GM12878 (cell line): ENCODE results near the gene ASMTL. TPM values are rescaled to one million over a fixed set of nuclear protein-coding genes. Genes with fewer than 3 reads are reported as not detected.

Source experiments
- CBX5 ChIP-seq: sonication (generic); IDR thresholded peaks from 2 replicates; pipeline ENCODE4 v1.6.1; 2016; ENCODE audit warnings: low read depth, moderate library complexity, mild to moderate bottlenecking, inconsistent platforms
- CHD4 ChIP-seq: fragments of 200-600 bp; sonication (generic); IDR thresholded peaks from 2 replicates; pipeline ENCODE4 v1.6.1; 2016; ENCODE audit warnings: mild to moderate bottlenecking
- CUX1 ChIP-seq: IDR thresholded peaks from 2 replicates; pipeline ENCODE4 v1.6.1; 2012; ENCODE audit warnings: improper control_type of control experiment, low read depth, low read length; ENCODE audit not compliant: insufficient replicate concordance
- EGR1 ChIP-seq, 2 experiments: IDR thresholded peaks; 1 replicate in 1 of 2; 2 replicates in 1 of 2; pipeline ENCODE4 v1.6.1; 2011 to 2012; ENCODE audit warnings: low read depth in 2 of 2, low read length in 2 of 2, borderline replicate concordance in 1 of 2, mild to moderate bottlenecking in 1 of 2, moderate library complexity in 1 of 2
- FOXK2 ChIP-seq: fragments of 450-650 bp; IDR thresholded peaks from 2 replicates; pipeline ENCODE4 v1.6.1; 2017; ENCODE audit warnings: mild to moderate bottlenecking, moderate library complexity
- HDAC2 ChIP-seq: fragments of 200-600 bp; sonication (generic); IDR thresholded peaks from 2 replicates; pipeline ENCODE4 v1.6.1; 2017
- IKZF1 ChIP-seq: fragments of 450-650 bp; conservative IDR thresholded peaks from 2 replicates; pipeline ENCODE4 v1.6.1; 2017; ENCODE audit warnings: antibody characterized with exemption, mild to moderate bottlenecking
- IRF3 ChIP-seq: fragments of 450-650 bp; IDR thresholded peaks from 2 replicates; pipeline ENCODE4 v1.6.1; 2014; ENCODE audit warnings: mild to moderate bottlenecking
- JUNB ChIP-seq: IDR thresholded peaks from 2 replicates; pipeline ENCODE4 v1.6.1; 2016; ENCODE audit warnings: antibody characterized with exemption, mild to moderate bottlenecking
- MYB ChIP-seq: fragments of 150-350 bp; IDR thresholded peaks from 2 replicates; pipeline ENCODE4 v1.6.1; 2014; ENCODE audit warnings: mild to moderate bottlenecking, low read depth, low read length, borderline replicate concordance
- NKRF ChIP-seq: fragments of 450-650 bp; conservative IDR thresholded peaks from 2 replicates; pipeline ENCODE4 v1.6.1; 2017; ENCODE audit warnings: mild to moderate bottlenecking, moderate library complexity
- NR2C1 ChIP-seq: fragments of 450-650 bp; IDR thresholded peaks from 2 replicates; pipeline ENCODE4 v1.6.1; 2017; ENCODE audit warnings: antibody characterized with exemption, mild to moderate bottlenecking, moderate library complexity
- RAD21 ChIP-seq: IDR thresholded peaks from 2 replicates; pipeline ENCODE4 v1.6.1; 2011; ENCODE audit warnings: mild to moderate bottlenecking, low read depth, low read length, moderate library complexity; ENCODE audit not compliant: insufficient read depth
- RBBP5 ChIP-seq: fragments of 200-600 bp; sonication (generic); conservative IDR thresholded peaks from 2 replicates; pipeline ENCODE4 v1.6.1; 2016
- TCF7 ChIP-seq: IDR thresholded peaks from 2 replicates; pipeline ENCODE4 v1.6.1; 2014; ENCODE audit warnings: antibody characterized with exemption, borderline replicate concordance
- ZBTB33 ChIP-seq: fragments of 450-650 bp; IDR thresholded peaks from 2 replicates; pipeline ENCODE4 v1.6.1; 2017; ENCODE audit warnings: mild to moderate bottlenecking
- ZNF217 ChIP-seq: fragments of 450-650 bp; IDR thresholded peaks from 2 replicates; pipeline ENCODE4 v1.6.1; 2017; ENCODE audit warnings: antibody characterized with exemption, mild to moderate bottlenecking
- ZNF274 ChIP-seq: IDR thresholded peaks from one replicate; pipeline ENCODE4 v1.8.0; 2011; ENCODE audit not compliant: insufficient read length, insufficient read depth
- ZNF622 ChIP-seq: fragments of 450-650 bp; IDR thresholded peaks from 2 replicates; pipeline ENCODE4 v1.6.1; 2017; ENCODE audit warnings: mild to moderate bottlenecking, inconsistent platforms
- polyA plus RNA-seq, 11 experiments: library from polyadenylated mRNA; depleted of rRNA in 4 of 11; unstranded in 6 of 11; stranded (reverse) in 5 of 11; fragments of >200 nt; fragmentation: Nextera tagmentation in 4 of 11; fragmentation: Illumina TruSeq in 1 of 11; extraction: Ambion mirVana in 4 of 11; extraction: Trizol in 1 of 11; gene quantifications; 1 replicate in 1 of 11; 2 replicates in 10 of 11; pipeline versions ENCODE4 v1.2.1 to v1.2.3, GENCODE V29; 2011 to 2016; ENCODE audit warnings: inconsistent platforms in 2 of 11, missing spikeins in 2 of 11, low read depth in 1 of 11
- total RNA-seq, 4 experiments: library from RNA; depleted of rRNA in 3 of 4; stranded (reverse); fragments of >200 nt in 3 of 4; fragmentation: Illumina TruSeq in 1 of 4; extraction: Trizol in 1 of 4; gene quantifications; 2 replicates each; pipeline versions ENCODE4 v1.2.1 to v1.2.3, GENCODE V29; 2013 to 2021

The ASMTL gene
- total and polyA plus RNA-seq, 10 of the 15 experiments (the other 5 are each of a cell fraction or from before 2014, with no cell fraction given): 1.6 to 51.9 (median 32.1) TPM

- TF ChIP-seq RAD21 (no peak), CHD4 (no peak), IKZF1 (peak; percentile 53), EGR1 (IDR thresholded peaks at IDR 0.05; ENCODE audit: borderline replicate concordance in 1 of 2, low read depth in 2 of 2, low read length in 2 of 2) (peak in 1 of 2 experiments; percentile 82; a peak in 2 of 3 replicates), MYB (no peak), ZBTB33 (no peak), CUX1 (no peak), RBBP5 (no peak), NKRF (peak; percentile 56; the same call in 1 of the 2 replicates), ZNF217 (no peak), HDAC2 (no peak), JUNB (no peak), NR2C1 (peak; percentile 90), ZNF622 (no peak), TCF7 (no peak), ZNF274 (no peak), CBX5 (no peak; the same call in 1 of the 2 replicates), FOXK2 (no peak), IRF3 (no peak)
Measured at GRCh38 chrX:1452516-1453394, at the start of gene ASMTL (continued).
